Fibroblast of lung (primary cell): ENCODE measurements around the gene EIF4B. TPM values are rescaled to one million over a fixed set of nuclear protein-coding genes. Genes with fewer than 3 reads are reported as not detected.

Experiments
- DNase-seq, 2 donors: peaks; one replicate each; pipeline versions ENCODE4 v3.0.0 to v3.0.0-alpha.2; 2010; ENCODE audit warnings: low read depth in 2 of 2
- H2AFZ ChIP-seq: 2 replicates; pipeline ENCODE4 v1.5.1; 2012; ENCODE audit warnings: low read length, control low read depth, inconsistent platforms
- H3K27ac ChIP-seq: 2 replicates; pipeline ENCODE4 v1.5.1; 2011; ENCODE audit warnings: low read length, control low read depth; ENCODE audit not compliant: insufficient read depth
- H3K27me3 ChIP-seq: 2 replicates; pipeline ENCODE4 v1.5.1; 2011; ENCODE audit warnings: mild to moderate bottlenecking, low read length; ENCODE audit not compliant: control insufficient read depth, insufficient read depth
- H3K36me3 ChIP-seq: 2 replicates; pipeline ENCODE4 v1.5.1; 2011; ENCODE audit warnings: low read length; ENCODE audit not compliant: control insufficient read depth, insufficient read depth
- H3K4me1 ChIP-seq: 2 replicates; pipeline ENCODE4 v1.5.1; 2011; ENCODE audit warnings: low read length; ENCODE audit not compliant: control insufficient read depth, insufficient read depth; ENCODE audit errors: extremely low read depth
- H3K4me2 ChIP-seq: 2 replicates; pipeline ENCODE4 v1.5.1; 2011; ENCODE audit warnings: low read length, control low read depth; ENCODE audit not compliant: insufficient read depth; ENCODE audit errors: extremely low read depth
- H3K4me3 ChIP-seq, 4 experiments: fragments of 200-600 bp in 1 of 4; sonication (generic) in 1 of 4; replicated peaks in 1 of 4; 2 replicates each; pipeline ENCODE4 v1.5.1; 2011 to 2016; ENCODE audit warnings: low read length in 4 of 4, low read depth in 3 of 4, mild to moderate bottlenecking in 3 of 4, control low read depth in 2 of 4, inconsistent platforms in 1 of 4, mixed read lengths in 1 of 4; ENCODE audit not compliant: insufficient read depth in 1 of 4; ENCODE audit errors: control extremely low read depth in 1 of 4
- H3K79me2 ChIP-seq: 2 replicates; pipeline ENCODE4 v1.5.1; 2012; ENCODE audit warnings: mild to moderate bottlenecking, low read length, inconsistent platforms; ENCODE audit not compliant: control insufficient read depth, insufficient read depth
- H3K9ac ChIP-seq: 2 replicates; pipeline ENCODE4 v1.5.1; 2011; ENCODE audit warnings: mild to moderate bottlenecking, low read length, control low read depth; ENCODE audit not compliant: insufficient read depth
- H3K9me3 ChIP-seq: 2 replicates; pipeline ENCODE4 v1.5.1; 2012; ENCODE audit warnings: low read depth, low read length; ENCODE audit not compliant: control insufficient read depth, insufficient read depth
- H4K20me1 ChIP-seq: 2 replicates; pipeline ENCODE4 v1.5.1; 2011; ENCODE audit warnings: low read length; ENCODE audit not compliant: control insufficient read depth, insufficient read depth; ENCODE audit errors: extremely low read depth
- CTCF ChIP-seq, 2 donors: IDR thresholded peaks in 1 of 2; conservative IDR thresholded peaks in 1 of 2; 1 replicate in 1 of 2; 2 replicates in 1 of 2; pipeline ENCODE4 v1.5.1; 2011 to 2012; ENCODE audit warnings: low read length in 2 of 2, control low read depth in 1 of 2, inconsistent platforms in 1 of 2, low read depth in 1 of 2, mild to moderate bottlenecking in 1 of 2
- EZH2 ChIP-seq: IDR thresholded peaks from 2 replicates; pipeline ENCODE4 v1.5.1; 2012; ENCODE audit warnings: low read length, control low read depth, mild to moderate bottlenecking; ENCODE audit errors: missing control alignments
- polyA plus RNA-seq, 2 donors: library from polyadenylated mRNA; depleted of rRNA in 1 of 2; stranded (reverse) in 1 of 2; unstranded in 1 of 2; fragments of >200 nt; gene quantifications; 2 replicates each; pipeline ENCODE4 v1.2.1, GENCODE V29; 2011 to 2012; ENCODE audit warnings: missing spikeins in 1 of 2
- total RNA-seq: library from RNA; depleted of rRNA; stranded (reverse); fragments of >200 nt; gene quantifications from 2 replicates; pipeline ENCODE4 v1.2.1, GENCODE V29; 2014

Gene EIF4B
- total and polyA plus RNA-seq, 2 donors (not counting 1 experiment from before 2014, with no cell fraction given): 466 to 1,180 TPM

GRCh38 chr12:53048033-53048779, 42.0 kb downstream of the EIF4B start:
- no peaks in the 10 kb centered on the region for H4K20me1 ChIP-seq
- H2AFZ ChIP-seq: no peak overlapping the region

GRCh38 chr12:53048780-53049401, 42.6 kb downstream of the EIF4B start:
- Histone ChIP-seq H3K9me3 (no peaks in the 10 kb centered on the region), H3K9ac (peak overlapping the region; percentile 87), H3K36me3 (peaks cover 6% of the 10 kb centered on the region), H2AFZ (no peak overlapping the region), H3K4me3 (peak overlapping the region; percentile 80 to 90 (median 84)), H3K79me2 (peaks cover 27% of the 10 kb centered on the region), H3K4me2 (peak overlapping the region; percentile 97), H3K27ac (peak overlapping the region; percentile 95), H4K20me1 (no peaks in the 10 kb centered on the region), H3K4me1 (peaks cover 41% of the 10 kb centered on the region), H3K27me3 (no peaks in the 10 kb centered on the region)
- peak; percentile 49 to 79 for DNase-seq
- TF ChIP-seq CTCF (conservative IDR thresholded peaks at IDR 0.05 in 1 of 2, IDR thresholded peaks at IDR 0.05 in 1 of 2; ENCODE audit: low read depth in 1 of 2, low read length in 2 of 2) (no peak), EZH2 (no peak)

More at GRCh38 chr12:53048033-53048779, 42.0 kb downstream of the EIF4B start:
- Histone ChIP-seq H3K36me3 (peaks cover 7% of the 10 kb centered on the region), H3K9ac (peak overlapping the region; percentile 87), H3K9me3 (no peaks in the 10 kb centered on the region), H3K4me1 (peaks cover 34% of the 10 kb centered on the region), H3K27ac (peak overlapping the region; percentile 95), H3K27me3 (no peaks in the 10 kb centered on the region), H3K4me2 (peak overlapping the region; percentile 97), H3K79me2 (peaks cover 27% of the 10 kb centered on the region), H3K4me3 (peak overlapping the region; percentile 26 to 90 (median 62))
- no peak for DNase-seq
- no peak for TF ChIP-seq EZH2
- TF ChIP-seq CTCF (conservative IDR thresholded peaks at IDR 0.05 in 1 of 2, IDR thresholded peaks at IDR 0.05 in 1 of 2; ENCODE audit: low read depth in 1 of 2, low read length in 2 of 2): no peak

GRCh38 chr12:53049571-53050318, 43.5 kb downstream of the EIF4B start, which contains the start of gene TNS2:
TNS2 (plus strand) TSS chr12:53050065; CDS start chr12:53050186, 121 bp downstream.
- Histone ChIP-seq H3K27me3 (no peaks in the 10 kb centered on the region), H3K36me3 (peaks cover 7% of the 10 kb centered on the region), H3K4me1 (peaks cover 42% of the 10 kb centered on the region), H3K9me3 (no peaks in the 10 kb centered on the region), H3K27ac (peak within 1 kb of the TSS; percentile 95), H3K4me3 (peak within 1 kb of the TSS; percentile 80 to 90 (median 84)), H3K9ac (peak within 1 kb of the TSS; percentile 86), H4K20me1 (no peaks in the 10 kb centered on the region), H3K79me2 (peaks cover 27% of the 10 kb centered on the region), H3K4me2 (peak within 1 kb of the TSS; percentile 97), H2AFZ (no peak within 1 kb of the TSS)
- DNase-seq: peak; percentile 57 to 75
- TF ChIP-seq CTCF (conservative IDR thresholded peaks at IDR 0.05 in 1 of 2, IDR thresholded peaks at IDR 0.05 in 1 of 2; ENCODE audit: low read depth in 1 of 2, low read length in 2 of 2): no peak
- no peak for TF ChIP-seq EZH2
